HUES48 (cell line): ENCODE measurements around the gene ULBP2.

Experiments
- H3K27ac ChIP-seq: one replicate; pipeline ENCODE4 v1.7.0; 2013; ENCODE audit warnings: low read depth, low read length, inconsistent platforms
- H3K27me3 ChIP-seq: 2 replicates; pipeline ENCODE4 v1.6.1; 2013; ENCODE audit warnings: mild to moderate bottlenecking, low read length; ENCODE audit not compliant: control insufficient read depth, insufficient read depth
- H3K36me3 ChIP-seq: 2 replicates; pipeline ENCODE4 v1.6.1; 2013; ENCODE audit warnings: low read length; ENCODE audit not compliant: control insufficient read depth, insufficient read depth
- H3K4me1 ChIP-seq: 2 replicates; pipeline ENCODE4 v1.6.1; 2013; ENCODE audit warnings: mild to moderate bottlenecking, low read length; ENCODE audit not compliant: control insufficient read depth, insufficient read depth
- H3K4me3 ChIP-seq: 2 replicates; pipeline ENCODE4 v1.5.1; 2013; ENCODE audit warnings: mild to moderate bottlenecking, low read depth, low read length
- H3K9ac ChIP-seq: 2 replicates; pipeline ENCODE4 v1.6.1; 2013; ENCODE audit warnings: mild to moderate bottlenecking, low read depth, low read length, moderate library complexity
- H3K9me3 ChIP-seq: 2 replicates; pipeline ENCODE4 v1.6.1; 2013; ENCODE audit warnings: low read length; ENCODE audit not compliant: control insufficient read depth, insufficient read depth

ULBP2 gene

DNA sequence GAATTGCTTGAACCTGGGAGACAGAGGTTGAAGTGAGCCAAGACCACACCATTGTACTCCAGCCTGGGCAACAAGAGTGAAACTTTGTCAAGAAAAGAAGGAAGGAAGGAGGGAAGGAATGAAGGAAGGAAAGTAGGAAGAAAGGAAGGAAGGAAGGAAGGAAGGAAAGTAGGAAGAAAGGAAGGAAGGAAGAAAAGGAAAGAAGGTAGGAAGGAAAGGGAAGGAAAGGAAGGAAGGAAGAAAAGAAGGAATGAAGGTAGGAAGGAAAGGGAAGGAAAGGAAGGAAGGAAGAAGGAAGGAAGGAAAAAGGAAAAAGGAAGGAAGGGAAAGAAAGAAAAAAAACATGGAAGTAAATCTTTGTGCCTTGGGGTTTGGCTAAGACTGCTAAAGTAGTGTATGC lies 33.6 kb downstream of the ULBP2 start:
- Histone ChIP-seq H3K27ac (no peak overlapping the region), H3K27me3 (peaks cover 93% of the 10 kb centered on the region), H3K9me3 (no peaks in the 10 kb centered on the region), H3K4me1 (no peaks in the 10 kb centered on the region), H3K4me3 (no peak overlapping the region), H3K9ac (no peak overlapping the region), H3K36me3 (no peaks in the 10 kb centered on the region)

DNA sequence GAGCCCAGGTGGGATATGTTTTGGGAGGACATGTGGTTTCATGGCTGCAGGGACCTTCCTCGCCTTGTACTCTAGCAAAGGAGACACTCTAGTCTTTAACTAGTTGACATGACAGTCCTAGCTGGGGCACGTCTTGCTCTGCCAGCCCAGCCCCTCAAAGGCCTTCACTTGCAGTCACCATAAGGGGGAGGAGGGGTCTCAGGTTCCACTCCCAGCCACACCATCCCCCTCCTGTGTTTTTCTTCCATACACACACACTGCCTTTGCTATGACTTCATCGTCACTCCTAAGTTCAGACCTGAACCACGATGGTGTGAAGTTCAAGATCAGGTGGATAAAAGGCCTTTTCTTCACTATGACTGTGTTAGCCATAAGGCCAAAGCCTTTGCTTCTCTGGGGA lies 35.4 kb downstream of the ULBP2 start:
- peaks cover 96% of the 10 kb centered on the region for H3K27me3 ChIP-seq
- H3K9ac ChIP-seq = no peak overlapping the region
- H3K4me1 ChIP-seq = no peaks in the 10 kb centered on the region
- no peaks in the 10 kb centered on the region for H3K9me3 ChIP-seq
- no peak overlapping the region for H3K27ac ChIP-seq
- no peak overlapping the region for H3K4me3 ChIP-seq
- no peaks in the 10 kb centered on the region for H3K36me3 ChIP-seq

DNA sequence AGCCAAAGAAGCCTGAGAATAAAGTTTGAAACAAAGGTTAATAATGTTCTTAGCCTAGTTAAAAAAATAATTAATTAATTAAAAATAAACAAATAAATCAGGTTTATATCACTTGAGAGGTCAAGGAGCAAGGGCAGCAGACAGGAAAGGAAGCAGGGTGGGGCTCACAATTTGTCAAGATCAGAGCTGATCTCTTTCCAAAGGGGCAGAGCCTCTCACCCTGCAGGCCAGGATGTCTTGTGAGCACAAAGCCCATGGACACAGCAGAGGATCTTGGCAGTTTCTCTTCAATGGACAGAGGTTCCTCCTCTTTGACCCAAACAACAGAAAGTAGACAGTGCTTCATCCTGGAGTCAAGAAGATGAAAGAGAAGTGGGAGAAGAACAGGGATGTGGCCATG lies 36.8 kb downstream of the ULBP2 start:
- Histone ChIP-seq H3K9me3 (no peaks in the 10 kb centered on the region), H3K4me3 (no peak overlapping the region), H3K36me3 (no peaks in the 10 kb centered on the region), H3K4me1 (no peaks in the 10 kb centered on the region), H3K9ac (no peak overlapping the region), H3K27ac (no peak overlapping the region), H3K27me3 (peaks cover 97% of the 10 kb centered on the region)

DNA sequence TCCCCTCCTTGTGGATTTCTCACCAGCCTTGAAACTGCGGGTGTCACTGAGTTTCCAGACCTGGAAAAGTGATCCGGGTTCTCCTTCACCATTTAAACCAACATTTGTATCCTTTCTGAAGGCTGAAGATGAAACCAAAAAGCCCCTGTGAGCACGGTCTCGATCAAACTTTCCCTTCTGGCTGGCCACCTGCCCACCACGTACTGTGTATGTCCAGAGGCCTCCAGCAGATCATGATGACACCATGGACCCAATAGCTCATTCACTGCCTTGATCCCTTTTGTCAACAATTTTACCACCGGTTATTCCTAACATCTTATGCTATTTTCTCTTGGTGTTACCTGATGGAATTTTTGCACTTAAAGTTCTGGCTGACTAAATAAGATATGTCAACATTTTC lies 37.5 kb downstream of the ULBP2 start:
- H3K4me1 ChIP-seq = no peaks in the 10 kb centered on the region
- no peak overlapping the region for H3K27ac ChIP-seq
- H3K27me3 ChIP-seq = peaks cover 90% of the 10 kb centered on the region
- no peaks in the 10 kb centered on the region for H3K36me3 ChIP-seq
- H3K9ac ChIP-seq = no peak overlapping the region
- no peak overlapping the region for H3K4me3 ChIP-seq
- H3K9me3 ChIP-seq = no peaks in the 10 kb centered on the region

DNA sequence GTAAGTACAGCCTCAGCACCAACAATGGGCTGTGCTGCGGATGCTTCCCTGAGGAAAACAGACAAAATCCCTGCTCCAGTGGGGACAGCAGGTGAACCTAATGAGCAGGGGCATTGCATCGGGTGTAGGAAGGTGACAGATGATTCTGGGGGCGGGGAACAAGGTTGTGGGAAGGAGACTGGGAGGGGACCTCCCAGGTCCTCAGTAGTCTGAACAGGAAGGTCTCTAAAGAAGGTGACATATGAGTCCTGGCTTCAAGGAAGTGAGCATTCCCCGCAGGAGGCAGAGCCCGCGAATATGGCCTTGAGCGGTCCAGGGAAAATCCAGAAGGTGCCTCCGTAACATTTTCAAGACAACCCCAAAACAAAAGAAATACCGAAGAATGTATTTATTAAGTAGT lies 41.3 kb downstream of the ULBP2 start:
- Histone ChIP-seq H3K27me3 (peaks cover 92% of the 10 kb centered on the region), H3K36me3 (no peaks in the 10 kb centered on the region)

DNA sequence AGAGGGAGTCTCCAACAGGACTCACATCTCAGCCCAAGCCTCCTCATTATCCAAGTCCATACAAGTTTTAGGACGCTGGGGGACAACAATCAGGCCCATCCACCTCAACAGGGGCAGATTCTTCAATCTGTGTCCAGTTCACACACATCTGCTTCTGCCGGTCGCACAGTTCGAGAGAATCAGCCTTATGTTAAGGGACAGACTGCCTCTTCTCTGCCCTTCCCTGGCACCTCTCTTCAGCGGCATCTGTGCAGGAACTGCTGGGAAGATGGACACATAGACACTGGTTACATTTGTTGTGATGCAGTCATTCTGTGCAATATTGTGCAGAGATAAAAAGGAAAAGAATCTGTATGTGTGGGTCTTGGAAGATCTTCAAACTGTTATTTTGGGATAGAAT lies 43.0 kb downstream of the ULBP2 start:
- Histone ChIP-seq H3K27me3 (peaks cover 92% of the 10 kb centered on the region), H3K9me3 (0 out of 2 replicates have a peak, but pooled peaks cover 4% of the 10 kb centered on the region)

More for the DNA sequence above, 41.3 kb downstream of the ULBP2 start:
- 0 out of 2 replicates have a peak, but pooled peaks cover 4% of the 10 kb centered on the region for H3K9me3 ChIP-seq
- no peak overlapping the region for H3K9ac ChIP-seq
- no peak overlapping the region for H3K4me3 ChIP-seq
- H3K4me1 ChIP-seq = no peaks in the 10 kb centered on the region
- no peak overlapping the region for H3K27ac ChIP-seq

DNA sequence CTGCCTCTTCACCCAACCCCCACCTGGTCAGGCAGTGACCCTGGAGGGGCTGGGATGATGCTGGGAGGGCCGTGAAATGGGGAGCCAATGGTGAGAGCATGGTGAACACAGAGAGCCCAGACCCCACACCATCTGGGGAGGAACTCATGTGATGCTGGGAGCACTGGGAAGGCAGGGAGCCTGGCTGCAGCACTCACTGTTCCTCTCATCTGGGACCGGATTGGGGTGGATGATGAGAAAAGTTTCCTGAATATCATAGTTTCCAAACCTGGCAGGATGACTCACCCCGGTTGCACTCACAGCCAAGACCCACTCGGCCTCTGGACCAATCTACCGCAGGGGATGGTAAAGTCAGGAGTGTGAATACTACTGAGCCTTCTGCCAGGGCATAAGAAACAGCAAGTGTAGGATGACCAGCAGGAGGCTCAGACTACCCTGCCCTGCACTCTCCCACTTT lies 43.7 kb downstream of the ULBP2 start:
- peaks cover 94% of the 10 kb centered on the region for H3K27me3 ChIP-seq

More for the DNA sequence above, 43.0 kb downstream of the ULBP2 start:
- Histone ChIP-seq H3K27ac (no peak overlapping the region), H3K4me1 (no peaks in the 10 kb centered on the region; the same call in 1 of the 2 replicates), H3K9ac (no peak overlapping the region), H3K36me3 (no peaks in the 10 kb centered on the region), H3K4me3 (no peak overlapping the region)

DNA sequence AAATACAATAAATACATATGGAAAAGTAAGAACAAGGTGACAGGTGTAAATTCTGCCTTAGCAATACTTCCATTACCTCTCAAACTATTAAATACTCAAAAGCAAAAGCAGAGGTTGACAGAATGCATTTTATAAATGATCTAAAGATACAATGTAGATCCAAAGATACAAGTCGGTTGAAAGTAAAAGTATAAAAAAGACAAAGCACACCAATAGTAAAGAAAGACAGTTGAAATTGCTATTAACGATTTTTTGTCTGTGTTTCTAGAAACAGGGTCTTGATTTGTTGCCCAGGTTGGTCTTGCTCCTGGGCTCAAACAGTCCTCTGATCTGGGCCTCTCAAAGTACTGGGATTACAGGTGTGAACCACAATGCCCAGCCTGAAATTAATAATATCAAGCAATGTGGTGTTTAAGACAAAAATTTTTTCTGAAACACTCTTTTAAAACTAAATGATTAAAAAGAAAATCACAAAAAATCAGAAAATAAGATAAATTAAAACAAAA lies 45.8 kb downstream of the ULBP2 start:
- Histone ChIP-seq H3K9ac (no peak overlapping the region), H3K27me3 (peaks cover 94% of the 10 kb centered on the region), H3K9me3 (0 out of 2 replicates have a peak, but pooled peaks cover 4% of the 10 kb centered on the region), H3K36me3 (no peaks in the 10 kb centered on the region), H3K4me1 (peaks cover 7% of the 10 kb centered on the region; the same call in 1 of the 2 replicates), H3K4me3 (no peak overlapping the region), H3K27ac (no peak overlapping the region)

More for the DNA sequence above, 43.7 kb downstream of the ULBP2 start:
- H3K9ac ChIP-seq = no peak overlapping the region
- no peaks in the 10 kb centered on the region for H3K36me3 ChIP-seq
- H3K4me1 ChIP-seq = peaks cover 6% of the 10 kb centered on the region; the same call in 1 of the 2 replicates
- 0 out of 2 replicates have a peak, but pooled peaks cover 4% of the 10 kb centered on the region for H3K9me3 ChIP-seq
- no peak overlapping the region for H3K4me3 ChIP-seq
- H3K27ac ChIP-seq = no peak overlapping the region

DNA sequence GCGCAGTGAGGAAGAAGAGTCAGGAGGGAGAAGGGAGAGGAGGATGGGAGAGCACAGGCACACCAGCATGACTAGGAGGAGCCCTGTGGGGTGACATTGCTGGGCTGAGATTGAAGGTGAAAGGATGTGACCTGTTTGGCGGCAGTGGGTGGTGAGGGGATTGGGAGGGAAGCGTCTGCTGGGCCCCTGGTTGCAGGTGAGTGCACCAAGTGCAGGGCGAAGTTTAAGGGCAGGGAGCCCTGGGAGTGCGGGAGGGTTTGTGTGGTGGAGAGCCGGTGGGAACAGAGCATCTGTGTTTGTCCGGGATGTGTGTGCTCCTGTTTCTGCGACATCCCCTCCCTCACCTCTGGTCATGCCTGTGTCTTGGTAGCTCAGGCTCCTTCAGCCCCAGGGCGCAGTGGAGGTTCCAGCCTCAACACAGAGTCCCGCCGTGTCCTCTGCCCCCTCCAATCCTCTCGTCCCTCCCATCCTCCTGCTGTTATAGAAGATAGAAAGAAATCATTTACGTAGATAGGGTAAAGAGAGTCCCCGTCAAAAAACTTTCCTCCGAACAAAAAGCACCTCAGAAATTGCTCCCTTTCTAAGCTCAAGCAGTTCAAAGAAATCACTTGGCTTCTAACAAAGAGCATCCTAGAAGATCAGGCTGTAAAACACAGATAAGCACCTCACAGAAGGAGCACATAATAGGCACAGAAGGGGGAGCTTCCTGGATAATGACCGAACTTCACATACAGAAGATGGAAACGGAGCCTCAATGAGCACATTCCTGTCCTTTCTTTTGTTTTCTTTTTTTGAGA lies 46.9 kb downstream of the ULBP2 start:
- no peak overlapping the region for H3K9ac ChIP-seq
- no peaks in the 10 kb centered on the region for H3K36me3 ChIP-seq
- H3K4me1 ChIP-seq = peaks cover 7% of the 10 kb centered on the region; the same call in 1 of the 2 replicates
- no peak overlapping the region for H3K4me3 ChIP-seq
- H3K27ac ChIP-seq = no peak overlapping the region
- H3K27me3 ChIP-seq = peaks cover 95% of the 10 kb centered on the region
- 0 out of 2 replicates have a peak, but pooled peaks cover 4% of the 10 kb centered on the region for H3K9me3 ChIP-seq

DNA sequence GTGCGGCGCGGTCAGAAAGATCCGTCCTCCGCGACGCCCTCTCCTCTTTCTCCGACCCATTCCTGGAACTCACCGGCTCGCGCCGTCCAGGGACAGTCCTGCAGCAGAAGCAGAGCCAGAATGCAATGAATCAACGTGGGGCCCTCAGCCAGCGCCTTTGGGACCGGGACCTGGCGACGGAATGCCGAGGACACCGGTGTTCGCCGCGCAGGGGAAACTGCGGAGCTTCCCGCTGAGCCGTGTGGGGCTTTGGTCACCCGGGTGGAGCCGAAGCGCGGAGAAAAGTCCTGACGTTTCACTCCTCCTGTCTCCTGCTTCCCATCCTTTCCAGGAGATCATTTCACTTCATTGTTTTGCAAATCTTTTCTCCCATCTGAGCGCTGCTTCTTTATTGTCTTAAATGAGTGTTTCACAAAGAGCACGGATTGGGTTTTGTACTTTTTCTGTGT lies 48.4 kb downstream of the ULBP2 start:
- Histone ChIP-seq H3K36me3 (no peaks in the 10 kb centered on the region), H3K9me3 (0 out of 2 replicates have a peak, but pooled peaks cover 4% of the 10 kb centered on the region), H3K27me3 (peaks cover 100% of the 10 kb centered on the region), H3K4me3 (peak overlapping the region; percentile 33; the same call in 1 of the 2 replicates), H3K4me1 (peaks cover 7% of the 10 kb centered on the region; the same call in 1 of the 2 replicates), H3K9ac (no peak overlapping the region), H3K27ac (no peak overlapping the region)
